ENCODE measurements around the gene DAGLA.

DNA sequence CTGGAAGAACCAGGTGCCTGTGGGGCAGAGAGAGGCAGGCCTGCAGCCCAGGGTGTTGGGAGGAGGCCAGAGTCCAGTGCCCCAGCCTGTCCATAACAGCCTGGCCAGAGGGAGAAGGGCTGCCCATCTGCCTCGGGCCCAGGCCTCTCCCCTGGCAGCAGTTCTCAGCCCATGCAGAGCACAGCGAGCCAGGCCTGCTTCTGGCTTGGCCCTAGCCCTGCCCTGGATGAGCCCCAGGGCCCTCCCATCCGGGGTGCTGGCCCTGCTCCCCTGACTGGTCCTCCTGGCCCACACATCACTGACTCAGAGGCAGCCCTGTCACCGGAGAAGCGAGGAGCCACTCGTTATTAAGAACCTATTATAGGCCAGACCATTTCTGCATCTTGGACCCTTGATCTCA lies 52.5 kb downstream of the DAGLA start:
- TF ChIP-seq POLR2AphosphoS5 (IDR thresholded peaks at IDR 0.05; ENCODE audit: borderline replicate concordance, low read depth, low read length) (no peak), EZH2 (IDR thresholded peaks at IDR 0.05) (no peak), FOXP2 (optimal IDR thresholded peaks at IDR 0.05; ENCODE audit: control extremely low read depth, extremely low read length, insufficient read depth) (no peak)

Measured in SK-N-MC (cell line).